GM21447 (cell line): Measurements from ENCODE around the gene CLASRP.
"Not testable (repeated sequence)": the region's sequence is repeated elsewhere in the genome, so short reads cannot be mapped to it uniquely, and the experiment has no call there.

Experiments
- ATAC-seq: cut with Tn5 transposase; IDR thresholded peaks from one replicate; pipeline ENCODE4 v1.9.1; 2021; ENCODE audit not compliant: unreplicated experiment

CLASRP gene, protein sequence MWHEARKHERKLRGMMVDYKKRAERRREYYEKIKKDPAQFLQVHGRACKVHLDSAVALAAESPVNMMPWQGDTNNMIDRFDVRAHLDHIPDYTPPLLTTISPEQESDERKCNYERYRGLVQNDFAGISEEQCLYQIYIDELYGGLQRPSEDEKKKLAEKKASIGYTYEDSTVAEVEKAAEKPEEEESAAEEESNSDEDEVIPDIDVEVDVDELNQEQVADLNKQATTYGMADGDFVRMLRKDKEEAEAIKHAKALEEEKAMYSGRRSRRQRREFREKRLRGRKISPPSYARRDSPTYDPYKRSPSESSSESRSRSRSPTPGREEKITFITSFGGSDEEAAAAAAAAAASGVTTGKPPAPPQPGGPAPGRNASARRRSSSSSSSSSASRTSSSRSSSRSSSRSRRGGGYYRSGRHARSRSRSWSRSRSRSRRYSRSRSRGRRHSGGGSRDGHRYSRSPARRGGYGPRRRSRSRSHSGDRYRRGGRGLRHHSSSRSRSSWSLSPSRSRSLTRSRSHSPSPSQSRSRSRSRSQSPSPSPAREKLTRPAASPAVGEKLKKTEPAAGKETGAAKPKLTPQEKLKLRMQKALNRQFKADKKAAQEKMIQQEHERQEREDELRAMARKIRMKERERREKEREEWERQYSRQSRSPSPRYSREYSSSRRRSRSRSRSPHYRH

GRCh38 chr19:45038931-45039893 lies at the start of gene CLASRP:
Gene CLASRP (plus strand): TSS chr19:45039045. CDS start chr19:45040213, 1,168 bp downstream.
- peak; percentile 87 for ATAC-seq

GRCh38 chr19:44990459-44990858 lies 48.4 kb upstream of the CLASRP start:
- no peak for ATAC-seq

DNA sequence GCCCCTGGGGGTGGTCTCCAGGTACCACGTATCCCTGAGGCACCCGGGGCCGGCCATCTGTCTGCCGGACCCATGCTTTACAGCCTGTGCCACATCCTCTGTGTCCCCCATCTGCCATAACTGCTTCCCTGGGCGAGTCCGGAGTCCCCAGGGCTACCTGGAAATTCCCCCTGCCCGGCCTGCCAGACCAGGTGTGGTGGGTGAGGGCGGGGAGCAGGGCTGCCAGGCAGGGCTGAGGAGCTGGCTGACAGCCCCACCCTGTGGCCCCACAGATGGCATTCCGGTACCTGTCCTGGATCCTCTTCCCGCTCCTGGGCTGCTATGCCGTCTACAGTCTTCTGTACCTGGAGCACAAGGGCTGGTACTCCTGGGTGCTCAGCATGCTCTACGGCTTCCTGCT lies 47.9 kb upstream of the CLASRP start:
- no peak for ATAC-seq

GRCh38 chr19:44992336-44993163 lies 46.3 kb upstream of the CLASRP start:
- ATAC-seq = no peak

DNA sequence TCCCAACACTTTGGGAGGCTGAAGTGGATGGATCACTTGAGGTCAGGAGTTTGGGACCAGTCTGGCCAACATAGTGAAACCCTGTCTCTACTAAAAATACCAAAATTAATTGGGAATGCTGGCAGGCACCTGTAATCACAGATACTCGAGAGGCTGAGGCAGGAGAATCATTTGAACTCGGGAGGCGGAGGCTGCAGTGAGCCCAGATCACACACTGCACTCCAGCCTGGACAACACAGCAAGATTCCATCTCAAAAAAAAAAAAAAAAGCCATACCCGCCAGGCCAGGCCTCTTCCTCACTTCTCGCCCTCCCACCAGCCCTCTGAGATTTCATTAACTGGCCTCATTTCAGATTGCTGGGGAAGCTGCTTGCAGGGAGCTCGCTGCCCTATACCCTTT lies 45.3 kb upstream of the CLASRP start:
- ATAC-seq = no peak

- ATAC-seq = no peak
These were observed 44.8 kb upstream of the CLASRP start for GRCh38 chr19:44993926-44994537.

DNA sequence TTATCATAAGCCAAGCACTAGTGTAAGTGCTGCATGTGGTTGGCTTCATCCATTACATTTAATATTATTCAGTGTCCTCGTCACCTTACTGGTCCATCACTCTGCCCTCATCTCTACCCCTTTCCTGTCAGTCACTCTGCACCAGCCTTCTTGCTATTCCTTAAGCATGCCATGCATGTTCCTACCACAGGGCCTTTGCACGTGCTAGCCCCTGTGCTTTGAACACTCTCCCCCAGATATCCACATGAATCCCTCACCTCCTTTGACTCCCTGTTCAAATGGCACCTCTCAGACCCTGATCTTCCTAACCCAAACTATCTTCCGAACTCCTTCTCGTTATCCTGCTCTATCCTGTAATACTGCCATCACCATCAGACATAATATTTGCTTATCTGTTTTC lies 40.8 kb upstream of the CLASRP start:
- ATAC-seq = no peak

- ATAC-seq = not testable (repeated sequence)
These were observed 39.5 kb upstream of the CLASRP start for GRCh38 chr19:44999131-44999925.

GRCh38 chr19:45000665-45001064 lies 38.2 kb upstream of the CLASRP start:
- ATAC-seq = not testable (repeated sequence)

- peak; percentile 53 for ATAC-seq
These were observed 37.6 kb upstream of the CLASRP start, which contains the start of gene RELB for GRCh38 chr19:45001087-45001739. Gene RELB (plus strand): TSS chr19:45001464. CDS start chr19:45001580, 116 bp downstream.

DNA sequence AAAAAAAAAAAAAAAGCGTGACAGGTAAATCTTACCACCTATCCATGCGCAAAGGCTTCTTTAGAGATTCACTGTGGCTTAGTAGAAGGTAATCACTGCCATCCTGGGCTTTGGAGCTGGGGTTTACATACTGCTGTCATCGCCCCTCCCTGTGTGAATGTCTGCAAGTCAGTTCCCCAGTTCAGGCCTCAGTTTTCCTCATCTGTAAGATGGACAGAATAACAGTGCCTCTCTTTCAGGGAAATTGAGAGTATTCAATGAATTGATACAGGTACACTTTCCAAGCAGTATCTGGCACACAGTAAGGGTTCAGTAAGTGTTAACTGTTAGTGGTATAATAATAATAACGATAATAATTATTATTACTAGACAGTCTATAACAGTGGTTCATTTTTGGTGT lies 35.4 kb upstream of the CLASRP start:
- ATAC-seq = no peak

GRCh38 chr19:45005787-45006186 lies 33.1 kb upstream of the CLASRP start:
- no peak for ATAC-seq

DNA sequence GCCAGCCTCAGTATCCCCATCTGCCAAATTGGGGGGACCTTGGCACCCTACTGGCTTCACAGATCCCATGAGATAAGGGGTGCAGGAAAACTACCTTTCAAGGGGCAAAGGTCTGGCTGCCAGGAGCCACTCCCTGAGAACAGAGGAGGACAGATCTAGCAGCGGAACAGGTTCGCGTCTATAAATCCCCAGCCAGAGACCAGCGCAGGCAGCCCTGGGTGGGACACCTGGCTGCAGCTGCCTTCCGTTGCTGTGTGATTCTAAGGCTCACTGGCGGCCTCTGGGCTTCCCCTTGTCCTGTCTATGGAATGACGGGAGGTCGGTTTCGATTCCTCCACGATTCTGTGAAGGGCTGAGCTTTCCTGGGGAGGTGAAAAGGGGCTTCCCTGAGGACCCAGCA lies 30.3 kb upstream of the CLASRP start:
- no peak for ATAC-seq

DNA sequence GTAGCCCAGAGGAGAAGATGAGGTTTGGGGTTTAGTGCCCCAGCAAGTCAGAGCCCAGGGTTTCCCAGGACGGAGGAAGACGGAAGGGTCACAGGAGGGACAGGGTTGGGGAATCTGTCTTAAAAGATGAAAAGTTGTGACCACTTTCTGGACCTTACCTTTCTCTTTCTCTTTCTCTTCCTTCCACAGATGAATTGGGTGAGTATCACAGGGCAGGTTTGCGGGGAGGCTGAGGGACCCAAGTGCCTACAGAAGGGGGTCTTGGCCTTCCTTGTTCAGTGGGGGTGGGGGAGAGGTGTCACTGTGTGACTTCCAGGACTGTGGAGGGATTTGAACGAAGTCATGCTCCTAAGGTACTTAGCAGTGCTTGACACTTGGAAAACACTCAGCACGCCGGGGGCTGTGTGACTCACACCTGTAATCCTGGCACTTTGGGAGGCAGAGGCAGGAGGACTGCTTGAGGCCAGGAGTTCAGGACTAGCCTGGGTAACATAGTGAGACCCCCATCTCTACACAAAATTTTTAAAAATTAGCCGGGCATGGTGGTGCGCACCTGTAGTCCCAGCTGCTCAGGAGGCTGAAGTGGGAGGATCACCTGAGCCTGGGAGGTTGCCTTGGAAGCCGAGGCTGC lies 29.1 kb upstream of the CLASRP start:
- no peak for ATAC-seq

GRCh38 chr19:45010306-45010705 lies 28.5 kb upstream of the CLASRP start:
- no peak for ATAC-seq

DNA sequence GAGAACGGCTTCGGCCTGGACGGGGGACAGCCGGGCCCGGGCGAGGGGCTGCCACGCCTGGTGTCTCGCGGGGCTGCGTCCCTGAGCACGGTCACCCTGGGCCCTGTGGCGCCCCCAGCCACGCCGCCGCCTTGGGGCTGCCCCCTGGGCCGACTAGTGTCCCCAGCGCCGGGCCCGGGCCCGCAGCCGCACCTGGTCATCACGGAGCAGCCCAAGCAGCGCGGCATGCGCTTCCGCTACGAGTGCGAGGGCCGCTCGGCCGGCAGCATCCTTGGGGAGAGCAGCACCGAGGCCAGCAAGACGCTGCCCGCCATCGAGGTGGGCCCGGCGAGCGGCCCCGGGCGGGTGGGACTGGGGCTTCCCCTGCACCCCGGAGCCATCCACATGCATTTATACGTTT lies 26.9 kb upstream of the CLASRP start:
- no peak for ATAC-seq

DNA sequence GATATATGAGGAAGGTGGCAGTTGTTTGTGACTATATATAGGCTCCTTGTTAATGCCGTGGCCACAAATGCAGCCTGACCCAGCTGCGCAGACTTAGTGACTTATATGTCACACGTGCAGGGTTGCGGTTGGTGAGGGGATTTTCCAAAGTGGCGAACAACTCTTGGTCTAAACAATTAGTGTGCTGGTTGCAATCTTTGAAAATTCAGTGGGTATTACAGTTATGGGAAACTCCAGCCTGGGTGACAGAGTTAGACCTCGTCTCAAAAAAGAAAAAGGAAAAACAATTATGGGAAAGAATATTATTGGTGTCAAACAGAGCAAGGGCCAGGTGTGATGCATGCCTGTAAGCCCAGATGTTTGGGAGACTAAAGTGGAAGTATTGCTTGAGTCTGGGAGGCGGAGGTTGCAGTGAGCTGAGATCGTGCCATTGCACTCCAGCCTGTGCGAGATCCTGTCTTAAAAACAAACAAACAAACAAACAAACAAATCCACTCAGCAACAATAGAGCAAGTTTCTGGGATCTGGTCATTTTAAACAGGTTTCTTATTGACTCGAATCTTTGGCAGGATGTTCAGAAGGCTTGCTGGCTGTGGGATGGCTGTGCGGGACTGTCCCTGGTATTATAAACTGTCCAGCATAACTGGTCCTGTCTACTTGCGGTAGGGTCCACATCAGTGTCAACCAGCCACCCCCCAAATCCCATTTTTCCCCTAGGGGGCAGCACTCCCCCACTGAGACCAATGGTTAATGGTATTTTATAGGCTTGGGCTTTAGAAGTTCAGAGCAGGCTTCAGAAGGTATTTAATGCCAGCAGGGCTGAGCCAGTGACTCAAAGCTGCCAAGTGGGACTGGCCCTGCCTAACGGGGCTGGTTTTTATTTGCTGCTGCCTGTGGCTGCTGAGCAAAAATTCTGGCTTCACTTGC lies 22.2 kb upstream of the CLASRP start:
- ATAC-seq = peak; percentile 67
